T follicular helper cell (primary cell): ENCODE measurements around the gene GAL3ST2.
"Not testable (repeated sequence)": the region's sequence is repeated elsewhere in the genome, so short reads cannot be mapped to it uniquely, and the experiment has no call there.

Experiments
- DNase-seq: peaks from one replicate; pipeline ENCODE4 v3.0.0-alpha.2; 2020; ENCODE audit warnings: low read depth

The GAL3ST2 gene

GRCh38 chr2:241768850-241769249 lies 7.8 kb upstream of the GAL3ST2 start:
- no peak for DNase-seq

GRCh38 chr2:241769819-241770184 lies 6.8 kb upstream of the GAL3ST2 start:
- no peak for DNase-seq

DNA sequence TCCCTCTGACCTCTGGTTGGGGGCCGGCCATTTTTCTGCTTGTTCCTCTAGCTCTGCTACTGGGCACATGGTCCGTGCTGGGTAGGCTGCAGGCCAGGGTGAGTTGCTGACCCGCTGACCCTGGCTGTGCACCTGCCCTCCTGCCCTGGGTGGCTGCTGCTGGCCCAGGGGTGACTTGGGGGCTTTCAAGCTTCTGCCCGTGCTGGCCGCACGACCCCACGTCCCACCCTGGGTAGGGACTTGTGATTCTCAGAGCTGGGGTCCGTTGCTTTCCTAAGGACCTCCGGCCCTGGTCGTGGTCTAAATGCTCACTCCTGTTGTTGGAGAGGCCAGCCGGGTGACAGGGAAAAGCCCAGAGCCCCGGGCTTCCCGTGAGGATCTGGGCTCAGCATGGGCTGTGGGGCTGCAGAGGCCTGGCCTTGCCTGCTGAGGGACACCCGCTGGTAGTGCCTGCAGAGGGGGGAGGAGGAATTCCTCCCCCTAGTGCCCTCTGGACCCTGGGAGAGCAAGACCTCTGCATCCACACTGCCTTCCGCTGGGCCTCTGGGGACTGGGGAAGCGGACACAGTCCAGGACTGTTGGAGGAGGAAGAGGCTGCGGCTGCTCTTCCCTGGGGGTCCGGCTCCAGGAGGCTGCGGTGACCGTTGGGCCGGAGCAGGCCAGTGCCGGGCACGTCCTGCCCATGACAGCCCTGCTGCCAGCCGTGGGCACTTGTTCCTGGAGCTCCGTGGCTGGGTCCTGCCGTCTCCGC lies 6.3 kb upstream of the GAL3ST2 start:
- no peak for DNase-seq

- no peak for DNase-seq
These were observed 5.7 kb upstream of the GAL3ST2 start for GRCh38 chr2:241770936-241771285.

- no peak for DNase-seq
These were observed 5.1 kb upstream of the GAL3ST2 start for GRCh38 chr2:241771286-241772062.

GRCh38 chr2:241772063-241772499 lies 4.5 kb upstream of the GAL3ST2 start:
- DNase-seq, result peak; percentile 33

- DNase-seq, result no peak
These were observed 2.9 kb upstream of the GAL3ST2 start for GRCh38 chr2:241773511-241774418.

- DNase-seq, result no peak
These were observed 2.0 kb upstream of the GAL3ST2 start for GRCh38 chr2:241774419-241775222.

GRCh38 chr2:241775223-241776177 lies 1.1 kb upstream of the GAL3ST2 start:
- no peak for DNase-seq

GRCh38 chr2:241777170-241777685 lies 606 bp downstream of the GAL3ST2 start:
- DNase-seq, result no peak

GRCh38 chr2:241777686-241778627 lies 1.3 kb downstream of the GAL3ST2 start:
- no peak for DNase-seq

DNA sequence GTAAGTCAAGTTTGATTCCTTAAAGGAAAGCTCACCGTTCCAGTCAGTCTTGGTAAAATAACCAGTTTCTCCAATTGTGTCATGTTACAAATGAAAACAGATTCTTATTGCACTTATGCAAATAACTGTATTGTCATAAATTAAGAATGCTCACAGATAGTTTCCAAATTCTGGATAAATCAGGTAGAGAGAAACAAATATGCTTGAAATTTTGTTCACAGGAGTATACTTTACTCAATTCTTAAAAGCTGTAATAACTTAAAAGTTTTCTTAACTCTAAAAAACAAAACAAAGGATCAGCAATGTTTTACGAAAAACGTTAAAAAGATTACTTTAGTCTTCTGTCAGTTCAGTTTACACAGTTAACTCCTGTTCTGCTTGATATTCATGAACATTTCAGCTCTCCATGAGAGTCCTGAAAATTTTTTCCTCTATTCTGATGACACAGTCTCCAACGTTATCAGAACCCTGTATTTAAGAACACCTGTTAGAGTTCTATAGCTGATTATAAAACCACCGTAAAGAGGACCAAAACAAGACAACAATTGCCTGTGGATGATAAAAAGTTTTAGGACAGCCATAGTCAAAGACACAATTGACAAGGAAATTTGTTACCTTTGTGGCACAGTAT lies 4.4 kb downstream of the GAL3ST2 start:
- DNase-seq, result no peak

GRCh38 chr2:241782053-241782452 lies 5.4 kb downstream of the GAL3ST2 start:
- not testable (repeated sequence) for DNase-seq

DNA sequence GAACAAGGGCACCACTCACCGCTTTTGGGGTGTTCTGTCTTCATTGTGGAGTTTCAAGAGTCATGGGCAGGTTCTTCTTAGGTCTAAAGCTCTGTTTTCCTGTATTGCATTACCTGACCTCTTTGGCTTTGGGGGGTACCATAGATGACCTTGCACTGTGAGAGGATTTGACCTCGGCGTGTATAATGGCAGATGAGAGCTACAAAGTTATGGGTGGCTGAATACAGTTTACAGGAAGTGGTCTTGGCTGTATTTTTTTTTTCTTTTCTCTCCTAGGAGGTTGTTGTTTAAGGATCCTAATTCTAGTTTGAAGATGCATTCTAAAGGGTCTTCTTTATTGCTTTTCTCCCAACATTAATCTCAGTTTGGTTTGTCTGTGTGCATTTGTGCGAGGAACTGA lies 11.5 kb downstream of the GAL3ST2 start:
- DNase-seq, result no peak

GRCh38 chr2:241788572-241788971 lies 11.9 kb downstream of the GAL3ST2 start:
- no peak for DNase-seq

DNA sequence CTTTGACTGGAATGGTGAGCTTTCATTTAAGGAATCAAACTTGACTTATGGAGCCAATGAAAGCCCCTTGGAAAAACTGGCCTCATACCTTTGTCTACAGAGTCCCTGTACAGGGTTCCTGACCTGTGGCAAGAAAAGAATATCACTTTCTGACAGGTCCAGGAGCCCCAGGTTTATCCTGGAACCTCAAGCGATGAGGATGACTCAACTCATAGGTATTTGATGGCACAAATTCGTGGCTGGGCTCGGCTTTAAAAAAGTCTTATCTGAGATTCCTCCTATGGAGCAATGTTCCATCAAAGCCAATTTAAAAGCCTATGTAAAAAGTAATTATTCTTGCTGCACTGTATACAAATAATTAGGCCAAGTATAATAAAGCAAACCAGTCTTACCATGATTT lies 14.8 kb downstream of the GAL3ST2 start:
- not testable (repeated sequence) for DNase-seq

- no peak for DNase-seq
These were observed 16.8 kb downstream of the GAL3ST2 start for GRCh38 chr2:241793385-241793784.

- no peak for DNase-seq
These were observed 17.7 kb downstream of the GAL3ST2 start for GRCh38 chr2:241794250-241794823.
